Stimulated activated CD4-positive, alpha-beta T cell treated with anti-CD3 and anti-CD28 coated beads, TNF-alpha, amount 100 ng/mL, for 4 hours (primary cell): Measurements from ENCODE around the gene PLEKHG7.

Source experiments
- DNase-seq, 3 experiments: peaks; one replicate each; pipeline ENCODE4 v3.0.0-alpha.2; 2020; ENCODE audit warnings: low read depth in 3 of 3

Gene PLEKHG7

GRCh38 chr12:92715625-92716024 is 12.8 kb downstream of the PLEKHG7 start:
- no peak for DNase-seq

GRCh38 chr12:92717202-92717601 is 14.4 kb downstream of the PLEKHG7 start:
- no peak for DNase-seq

GRCh38 chr12:92718483-92718990 is 15.7 kb downstream of the PLEKHG7 start:
- no peak for DNase-seq

- no peak for DNase-seq
Measured at GRCh38 chr12:92719674-92720073, 16.9 kb downstream of the PLEKHG7 start.

GRCh38 chr12:92721130-92721529 is 18.3 kb downstream of the PLEKHG7 start:
- no peak for DNase-seq

GRCh38 chr12:92721656-92722055 is 18.9 kb downstream of the PLEKHG7 start:
- DNase-seq: no peak

- no peak for DNase-seq
Measured at GRCh38 chr12:92722897-92723296, 20.1 kb downstream of the PLEKHG7 start.

- no peak for DNase-seq
Measured at GRCh38 chr12:92726850-92727249, 24.1 kb downstream of the PLEKHG7 start.

- DNase-seq: no peak
Measured at GRCh38 chr12:92729773-92730305, 27.1 kb downstream of the PLEKHG7 start.

- no peak for DNase-seq
Measured at GRCh38 chr12:92730758-92731157, 28.0 kb downstream of the PLEKHG7 start.

- no peak for DNase-seq
Measured at GRCh38 chr12:92732216-92732615, 29.4 kb downstream of the PLEKHG7 start.

- no peak for DNase-seq
Measured at GRCh38 chr12:92732716-92733115, 29.9 kb downstream of the PLEKHG7 start.

GRCh38 chr12:92733181-92733580 is 30.4 kb downstream of the PLEKHG7 start:
- no peak for DNase-seq

GRCh38 chr12:92733661-92734060 is 30.9 kb downstream of the PLEKHG7 start:
- DNase-seq: no peak

GRCh38 chr12:92735131-92735721 is 32.4 kb downstream of the PLEKHG7 start:
- DNase-seq: no peak

- no peak for DNase-seq
Measured at GRCh38 chr12:92736605-92737004, 33.8 kb downstream of the PLEKHG7 start.

GRCh38 chr12:92737855-92738850 is 35.4 kb downstream of the PLEKHG7 start:
- no peak for DNase-seq

GRCh38 chr12:92739113-92739512 is 36.3 kb downstream of the PLEKHG7 start:
- no peak for DNase-seq

GRCh38 chr12:92740411-92740810 is 37.6 kb downstream of the PLEKHG7 start:
- DNase-seq: no peak

- DNase-seq: no peak
Measured at GRCh38 chr12:92743026-92743425, 40.2 kb downstream of the PLEKHG7 start.

- DNase-seq: no peak
Measured at GRCh38 chr12:92745856-92746550, 43.2 kb downstream of the PLEKHG7 start.

GRCh38 chr12:92747151-92747550 is 44.4 kb downstream of the PLEKHG7 start:
- no peak for DNase-seq
